HepG2 (cell line): ENCODE data around the gene MYO3B. TPM values are rescaled to one million over a fixed set of nuclear protein-coding genes. Genes with fewer than 3 reads are reported as not detected.

Experiments used
- AGO1 ChIP-seq: fragments of 200-400 bp; formaldehyde crosslinking; IDR thresholded peaks from 2 replicates; pipeline ENCODE4 v1.6.1; 2017; ENCODE audit warnings: mild to moderate bottlenecking, low read depth, low read length, moderate library complexity; ENCODE audit not compliant: poor library complexity, severe bottlenecking
- FOXJ3 ChIP-seq: sonication (generic); formaldehyde crosslinking; IDR thresholded peaks from 2 replicates; pipeline ENCODE4 v1.4.0; 2020; ENCODE audit warnings: missing genetic modification reagents, mild to moderate bottlenecking, borderline replicate concordance
- FOXK2 ChIP-seq: fragments of 450-650 bp; IDR thresholded peaks from 2 replicates; pipeline ENCODE4 v1.6.1; 2016
- MTF2 ChIP-seq: sonication (generic); formaldehyde crosslinking; IDR thresholded peaks from 2 replicates; pipeline ENCODE4 v1.5.0; 2020; ENCODE audit warnings: missing genetic modification reagents, borderline replicate concordance
- RFX1 ChIP-seq: fragments of 450-650 bp; IDR thresholded peaks from 2 replicates; pipeline ENCODE4 v1.6.1; 2017
- TCF12 ChIP-seq, 2 experiments: fragments of 450-650 bp in 1 of 2; sonication (generic) in 1 of 2; formaldehyde crosslinking in 1 of 2; IDR thresholded peaks; 2 replicates each; pipeline versions ENCODE4 v1.6.1 to v1.8.0; 2017 to 2022; ENCODE audit warnings: antibody characterized with exemption in 1 of 2, mild to moderate bottlenecking in 1 of 2, missing genetic modification reagents in 1 of 2, moderate library complexity in 1 of 2
- ZBTB40 ChIP-seq, 2 experiments: fragments of 450-650 bp in 1 of 2; sonication (generic) in 1 of 2; formaldehyde crosslinking in 1 of 2; IDR thresholded peaks; 2 replicates each; pipeline versions ENCODE4 v1.6.1 to v1.8.0; 2016 to 2022; ENCODE audit warnings: antibody characterized with exemption in 1 of 2, mild to moderate bottlenecking in 1 of 2, missing genetic modification reagents in 1 of 2
- ZBTB49 ChIP-seq: sonication (generic); formaldehyde crosslinking; IDR thresholded peaks from 2 replicates; pipeline ENCODE4 v1.4.0; 2020; ENCODE audit warnings: missing genetic modification reagents, borderline replicate concordance
- ZNF234 ChIP-seq: sonication (generic); formaldehyde crosslinking; conservative IDR thresholded peaks from 2 replicates; pipeline ENCODE4 v1.5.1; 2020; ENCODE audit warnings: mild to moderate bottlenecking, missing genetic modification reagents
- polyA plus RNA-seq, 8 experiments: library from polyadenylated mRNA; depleted of rRNA in 3 of 8; stranded (reverse) in 7 of 8; unstranded in 1 of 8; fragments of >200 nt; fragmentation: Illumina TruSeq in 4 of 8; extraction: Trizol in 4 of 8; gene quantifications; 2 replicates each; pipeline versions ENCODE4 v1.2.1 to v1.2.3, GENCODE V29; 2011 to 2016; ENCODE audit warnings: low read depth in 4 of 8, missing spikeins in 1 of 8, mixed read lengths in 1 of 8; ENCODE audit not compliant: insufficient read depth in 1 of 8
- total RNA-seq, 5 experiments: library from RNA; depleted of rRNA; stranded (reverse); fragments of >200 nt; fragmentation: Illumina TruSeq; extraction: Trizol; gene quantifications; 2 replicates each; pipeline ENCODE4 v1.2.3, GENCODE V29; 2016; ENCODE audit warnings: low read depth in 1 of 5
- TF ChIP-seq, protein P1 (sequence below): IDR thresholded peaks from 2 replicates; pipeline ENCODE4 v1.6.1; 2012; ENCODE audit warnings: low read depth, low read length, improper control_type of control experiment
- TF ChIP-seq, protein P2 (sequence below): IDR thresholded peaks from 2 replicates; pipeline ENCODE4 v1.6.1; 2016
- TF ChIP-seq, protein P3 (sequence below): sonication (generic); formaldehyde crosslinking; IDR thresholded peaks from 2 replicates; pipeline ENCODE4 v1.4.0; 2020; ENCODE audit warnings: mild to moderate bottlenecking, missing genetic modification reagents

Gene MYO3B
- total and polyA plus RNA-seq, 2 of the 13 experiments (the other 11 are each of a cell fraction or from before 2014, with no cell fraction given) = 0.01 TPM; not detected in 1

DNA sequence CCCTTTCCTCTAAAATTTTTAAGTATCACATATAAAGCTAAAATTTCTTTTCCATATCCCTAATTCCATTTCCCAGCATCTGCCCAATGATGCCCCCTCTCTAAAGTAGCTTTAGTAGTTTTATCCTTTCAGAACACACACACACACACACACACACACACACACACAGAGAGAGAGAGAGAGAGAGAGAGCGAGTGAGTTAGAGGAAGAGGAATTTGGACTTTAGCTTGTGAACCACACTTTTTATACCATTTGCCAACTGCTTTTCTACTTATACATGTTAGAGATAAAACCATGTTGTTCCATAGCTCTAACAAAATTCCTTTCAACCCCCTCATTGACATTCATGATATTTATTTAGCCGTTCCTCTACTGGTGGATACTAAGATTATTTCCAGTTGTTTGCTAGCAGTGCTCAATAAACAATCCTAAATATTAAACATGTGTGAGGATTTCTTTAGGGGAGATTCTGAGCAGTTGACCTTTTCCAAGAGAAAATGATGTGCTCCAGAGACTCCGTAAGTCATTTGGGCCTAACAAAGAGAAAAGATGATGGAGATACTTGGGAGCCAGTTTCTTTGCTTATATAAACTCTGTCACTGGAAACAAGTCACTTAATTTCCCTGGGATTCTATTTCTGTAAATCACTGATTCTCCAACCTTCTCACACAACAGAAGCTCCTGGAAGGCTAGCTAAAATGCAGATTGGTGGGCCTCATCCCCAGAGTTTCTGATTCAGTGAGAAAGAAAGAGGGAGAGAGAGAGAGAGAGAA is 307.5 kb downstream of the MYO3B start (continued):
- TF ChIP-seq, protein P1, sequence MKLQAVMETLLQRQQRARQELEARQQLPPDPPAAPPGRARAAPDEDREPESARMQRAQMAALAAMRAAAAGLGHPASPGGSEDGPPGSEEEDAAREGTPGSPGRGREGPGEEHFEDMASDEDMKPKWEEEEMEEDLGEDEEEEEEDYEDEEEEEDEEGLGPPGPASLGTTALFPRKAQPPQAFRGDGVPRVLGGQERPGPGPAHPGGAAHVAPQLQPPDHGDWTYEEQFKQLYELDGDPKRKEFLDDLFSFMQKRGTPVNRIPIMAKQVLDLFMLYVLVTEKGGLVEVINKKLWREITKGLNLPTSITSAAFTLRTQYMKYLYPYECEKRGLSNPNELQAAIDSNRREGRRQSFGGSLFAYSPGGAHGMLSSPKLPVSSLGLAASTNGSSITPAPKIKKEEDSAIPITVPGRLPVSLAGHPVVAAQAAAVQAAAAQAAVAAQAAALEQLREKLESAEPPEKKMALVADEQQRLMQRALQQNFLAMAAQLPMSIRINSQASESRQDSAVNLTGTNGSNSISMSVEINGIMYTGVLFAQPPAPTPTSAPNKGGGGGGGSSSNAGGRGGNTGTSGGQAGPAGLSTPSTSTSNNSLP = peak; percentile 92
- TF ChIP-seq MTF2 (CRISPR knock-in tag) = no peak
- TF ChIP-seq ZBTB40 (IDR thresholded peaks at IDR 0.05) = no peak
- TF ChIP-seq ZBTB40 (CRISPR knock-in tag; IDR thresholded peaks at IDR 0.05) = no peak
- TF ChIP-seq, protein P2, sequence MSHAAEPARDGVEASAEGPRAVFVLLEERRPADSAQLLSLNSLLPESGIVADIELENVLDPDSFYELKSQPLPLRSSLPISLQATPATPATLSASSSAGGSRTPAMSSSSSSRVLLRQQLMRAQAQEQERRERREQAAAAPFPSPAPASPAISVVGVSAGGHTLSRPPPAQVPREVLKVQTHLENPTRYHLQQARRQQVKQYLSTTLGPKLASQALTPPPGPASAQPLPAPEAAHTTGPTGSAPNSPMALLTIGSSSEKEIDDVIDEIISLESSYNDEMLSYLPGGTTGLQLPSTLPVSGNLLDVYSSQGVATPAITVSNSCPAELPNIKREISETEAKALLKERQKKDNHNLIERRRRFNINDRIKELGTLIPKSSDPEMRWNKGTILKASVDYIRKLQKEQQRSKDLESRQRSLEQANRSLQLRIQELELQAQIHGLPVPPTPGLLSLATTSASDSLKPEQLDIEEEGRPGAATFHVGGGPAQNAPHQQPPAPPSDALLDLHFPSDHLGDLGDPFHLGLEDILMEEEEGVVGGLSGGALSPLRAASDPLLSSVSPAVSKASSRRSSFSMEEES (CRISPR knock-in tag) = no peak
- no peak for TF ChIP-seq RFX1
- no peak for TF ChIP-seq TCF12 (IDR thresholded peaks at IDR 0.05)
- TF ChIP-seq TCF12 (CRISPR knock-in tag; IDR thresholded peaks at IDR 0.05) = no peak
- no peak for TF ChIP-seq ZBTB49 (CRISPR knock-in tag)
- TF ChIP-seq FOXJ3 = no peak
- no peak for TF ChIP-seq AGO1
- TF ChIP-seq, protein P3, sequence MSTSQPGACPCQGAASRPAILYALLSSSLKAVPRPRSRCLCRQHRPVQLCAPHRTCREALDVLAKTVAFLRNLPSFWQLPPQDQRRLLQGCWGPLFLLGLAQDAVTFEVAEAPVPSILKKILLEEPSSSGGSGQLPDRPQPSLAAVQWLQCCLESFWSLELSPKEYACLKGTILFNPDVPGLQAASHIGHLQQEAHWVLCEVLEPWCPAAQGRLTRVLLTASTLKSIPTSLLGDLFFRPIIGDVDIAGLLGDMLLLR (CRISPR knock-in tag) = no peak
- no peak for TF ChIP-seq FOXK2
- no peak for TF ChIP-seq ZNF234 (CRISPR knock-in tag)
